HG02981 (cell line): ENCODE data around the gene ABI2.
"Not testable (repeated sequence)": the region's sequence is repeated elsewhere in the genome, so short reads cannot be mapped to it uniquely, and the experiment has no call there.

Experiments used
- ATAC-seq: cut with Tn5 transposase; IDR thresholded peaks from one replicate; pipeline ENCODE4 v1.9.1; 2021; ENCODE audit warnings: mild to moderate bottlenecking, moderate library complexity; ENCODE audit not compliant: unreplicated experiment

Gene ABI2

DNA sequence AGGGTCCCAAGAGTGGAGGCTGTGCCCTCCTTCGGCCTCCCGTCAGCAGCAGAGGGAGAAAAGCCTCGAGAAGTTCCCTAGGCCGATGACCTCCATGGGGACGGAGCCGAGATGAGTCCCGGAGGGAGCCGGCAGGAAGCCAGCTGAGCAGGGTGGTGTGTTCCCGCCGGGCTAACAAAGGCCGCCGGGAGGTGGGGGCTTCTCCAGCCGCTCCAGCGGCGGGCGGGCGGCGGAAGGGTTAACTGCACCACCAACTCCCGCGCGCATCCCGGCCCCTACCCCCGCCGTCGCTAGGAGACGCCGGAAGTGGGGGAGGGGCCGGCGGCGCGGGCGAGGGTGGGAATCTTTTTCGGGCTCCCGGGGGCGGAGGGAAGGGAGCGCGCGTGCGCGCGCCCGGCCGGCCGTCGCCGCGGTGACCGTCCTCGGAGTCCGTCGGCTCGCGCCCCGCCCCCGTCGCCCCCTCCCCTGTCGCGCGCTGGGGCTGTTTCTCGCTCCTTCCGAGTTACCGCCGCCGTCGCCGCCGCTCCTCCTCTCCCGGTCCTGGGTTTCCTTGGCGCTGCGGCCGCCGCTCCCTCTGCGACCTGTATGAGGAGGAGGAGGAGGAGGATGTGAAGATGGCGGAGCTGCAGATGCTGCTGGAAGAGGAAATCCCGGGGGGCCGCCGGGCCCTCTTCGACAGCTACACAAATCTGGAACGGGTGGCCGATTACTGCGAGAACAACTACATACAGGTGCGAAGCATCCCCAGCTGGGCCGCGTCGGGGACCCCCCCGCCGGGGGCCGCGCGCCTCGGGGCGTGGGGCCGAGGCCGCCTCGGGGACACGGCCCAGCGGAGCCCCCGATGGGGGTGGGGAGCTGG lies at the start of gene ABI2:
Gene ABI2 (plus strand): TSS at position 494 of the 859 bp plus-strand sequence. CDS start 121 bp downstream, at position 615.
- peak; percentile 51 for ATAC-seq

GRCh38 chr2:203279288-203279687 lies 48.9 kb upstream of the ABI2 start:
- no peak for ATAC-seq

DNA sequence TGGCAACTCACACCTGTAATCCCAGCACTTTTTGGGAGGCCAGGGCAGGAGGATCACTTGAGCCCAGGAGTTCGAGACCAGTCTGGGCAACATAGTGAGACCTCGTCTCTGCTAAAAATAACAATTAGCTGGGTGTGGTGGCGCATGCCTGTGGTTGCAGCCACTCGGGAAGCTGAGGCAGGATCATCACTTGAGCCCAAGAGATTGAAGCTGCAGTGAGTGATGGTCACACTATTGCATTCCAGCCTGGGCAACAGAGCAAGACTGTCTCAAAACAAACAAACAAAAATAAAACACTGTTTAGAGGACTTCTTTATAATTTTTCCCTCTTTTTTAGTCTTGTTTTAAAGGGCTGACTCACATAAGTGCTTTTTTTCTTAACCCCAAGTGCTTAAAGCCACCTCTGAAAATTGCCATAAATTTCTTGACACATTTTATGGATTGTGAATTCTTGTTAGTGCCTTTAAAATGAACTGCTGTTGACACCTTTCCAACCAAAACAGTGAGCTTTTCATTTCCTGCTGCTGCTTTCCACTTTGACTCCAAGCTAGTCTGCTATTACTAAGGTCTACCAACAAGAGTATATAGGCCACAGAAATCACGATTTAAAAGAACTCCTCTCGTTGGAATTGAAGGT lies 47.6 kb upstream of the ABI2 start:
- ATAC-seq: no peak

DNA sequence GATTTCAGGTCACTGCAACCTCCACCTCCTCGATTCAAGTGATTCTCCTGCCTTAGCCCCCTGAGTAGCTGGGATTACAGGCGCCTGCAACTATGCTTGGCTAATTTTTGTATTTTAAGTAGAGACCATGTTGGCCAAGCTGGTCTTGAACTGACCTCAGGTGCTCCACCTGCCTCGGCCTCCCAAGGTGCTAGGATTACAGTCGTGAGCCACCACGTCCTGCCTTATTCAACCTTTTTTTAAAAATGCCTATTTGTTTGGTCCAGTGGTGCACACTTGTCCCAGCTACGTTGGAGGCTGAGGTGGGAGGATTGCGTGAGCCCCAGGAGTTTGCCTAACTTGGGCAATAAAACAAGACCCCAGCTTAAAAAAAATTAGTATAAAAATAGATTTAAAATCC lies 46.1 kb upstream of the ABI2 start:
- ATAC-seq: no peak

- no peak for ATAC-seq
Measured at GRCh38 chr2:203286532-203286931, 41.7 kb upstream of the ABI2 start.

DNA sequence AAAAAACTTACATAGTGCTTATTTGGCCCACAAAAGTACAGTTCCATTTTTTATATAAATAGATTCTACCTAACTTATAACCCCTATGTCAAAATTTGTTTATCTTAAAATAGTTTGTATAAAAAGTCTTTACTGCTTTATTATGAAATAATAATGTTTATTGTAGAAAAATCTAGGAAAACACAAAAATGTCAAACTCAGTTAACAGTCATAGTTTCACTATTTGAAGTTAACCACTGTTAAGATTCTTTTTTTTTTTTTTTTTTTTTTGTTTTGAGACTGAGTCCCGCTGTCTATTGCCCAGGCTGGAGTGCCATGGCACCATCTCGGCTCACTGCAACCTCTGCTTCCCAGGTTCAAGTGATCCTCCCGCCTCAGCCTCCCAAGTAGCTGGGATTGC lies 26.5 kb upstream of the ABI2 start:
- ATAC-seq: no peak

- ATAC-seq: not testable (repeated sequence)
Measured at GRCh38 chr2:203302586-203302985, 25.6 kb upstream of the ABI2 start.

DNA sequence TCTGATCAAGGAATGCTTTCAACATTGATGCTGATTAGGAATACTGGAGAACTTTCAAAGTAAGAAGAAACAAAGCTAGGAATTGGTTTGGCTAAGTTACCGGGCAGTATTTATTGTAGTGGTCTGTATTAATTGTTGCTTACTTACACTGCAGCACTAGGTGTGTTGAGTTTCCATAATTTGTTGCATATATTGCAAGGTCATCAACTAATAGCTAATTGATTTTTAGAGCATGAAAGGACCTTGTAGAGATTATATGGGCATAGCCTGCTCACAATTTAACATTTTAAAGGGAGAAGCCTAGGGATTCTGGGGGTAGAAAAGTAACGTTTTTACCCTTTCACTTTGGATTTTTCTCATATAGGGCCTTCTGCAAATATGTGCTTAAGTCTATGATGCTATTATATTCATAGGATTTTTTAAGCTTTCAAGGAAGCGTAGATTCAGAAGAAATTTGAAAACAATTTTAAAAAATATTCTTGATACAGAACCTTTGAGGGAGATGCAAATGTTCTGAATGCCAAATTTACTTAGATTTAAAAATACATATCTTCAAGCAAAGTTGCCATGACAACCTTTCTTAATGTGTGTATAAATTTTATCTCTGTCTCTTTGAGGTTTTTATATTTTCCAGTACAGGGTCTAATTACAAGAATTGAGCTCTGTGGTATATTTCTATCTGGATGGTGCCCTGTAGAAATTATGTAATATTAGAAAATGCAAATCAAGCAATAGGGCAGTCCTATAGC lies 17.3 kb upstream of the ABI2 start:
- no peak for ATAC-seq

DNA sequence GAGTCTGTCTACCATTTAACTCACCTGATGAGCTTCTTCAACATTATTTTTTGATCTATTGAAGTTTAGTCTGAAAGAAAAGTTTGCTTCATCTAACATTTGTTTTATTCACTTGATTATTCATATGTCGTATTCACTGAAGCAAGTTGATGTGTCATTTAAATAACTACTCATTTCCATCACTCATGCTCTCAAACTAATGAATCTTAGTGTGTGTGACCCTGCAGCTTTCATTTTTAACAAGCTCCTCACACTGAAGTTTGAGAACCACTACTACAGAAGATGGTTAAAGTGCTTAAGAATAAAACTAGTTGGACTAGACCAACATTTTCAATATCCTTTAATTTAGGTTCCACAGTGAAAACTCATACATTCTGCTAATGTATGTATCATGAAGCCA lies 1.8 kb upstream of the ABI2 start:
- ATAC-seq: no peak

- no peak for ATAC-seq
Measured at GRCh38 chr2:203327582-203327900, 653 bp upstream of the ABI2 start.

GRCh38 chr2:203328760-203329540 lies 756 bp downstream of the ABI2 start:
- peak; percentile 47 for ATAC-seq

GRCh38 chr2:203330434-203330833 lies 2.2 kb downstream of the ABI2 start:
- ATAC-seq: no peak

DNA sequence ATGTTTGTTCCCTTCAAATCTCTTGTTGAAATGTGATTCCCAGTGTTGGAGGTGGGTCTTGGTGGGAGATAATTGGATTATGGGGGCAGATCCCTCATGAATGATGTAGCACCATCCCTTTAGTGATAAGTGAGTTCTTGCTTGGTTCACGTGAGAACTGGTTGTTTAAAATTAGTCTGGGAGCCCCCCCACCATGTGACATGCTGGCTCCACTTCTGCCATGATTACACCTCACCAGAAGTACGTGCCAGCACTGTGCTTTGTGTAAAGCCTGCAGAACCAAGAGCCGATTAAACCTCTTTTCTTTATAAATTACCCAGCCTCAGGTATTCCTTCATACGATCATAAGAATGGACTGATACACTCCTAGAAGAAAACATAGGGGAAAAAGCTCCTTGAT lies 10.1 kb downstream of the ABI2 start:
- ATAC-seq: no peak

- no peak for ATAC-seq
Measured at GRCh38 chr2:203340791-203341487, 12.7 kb downstream of the ABI2 start.

DNA sequence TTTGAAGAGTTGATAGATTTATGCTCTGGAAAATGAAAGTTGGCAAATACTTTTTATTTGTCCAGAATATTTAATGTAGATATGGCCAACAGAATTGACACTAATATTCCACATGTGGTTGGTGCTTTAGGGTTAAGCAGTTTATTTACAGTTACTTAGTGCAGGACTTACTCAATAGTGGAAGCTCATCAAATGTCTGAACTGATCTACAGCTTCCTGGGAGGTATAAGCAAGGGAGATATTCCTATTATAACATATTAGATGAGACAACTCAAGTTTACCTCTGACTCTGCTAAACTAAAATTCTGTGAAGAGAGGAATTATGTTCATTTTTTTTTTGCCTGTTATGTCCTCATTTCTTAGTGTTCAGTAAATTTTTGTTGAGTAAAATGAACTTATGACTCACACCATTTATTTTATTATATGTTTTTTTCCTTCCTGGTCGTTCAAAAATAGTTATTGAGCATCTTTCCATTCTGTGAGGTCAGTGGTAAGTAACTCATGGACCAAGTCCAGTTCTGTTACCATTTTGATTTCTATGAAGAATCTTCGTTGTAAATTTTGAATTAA lies 13.6 kb downstream of the ABI2 start:
- ATAC-seq: no peak

GRCh38 chr2:203342374-203342773 lies 14.2 kb downstream of the ABI2 start:
- ATAC-seq: not testable (repeated sequence)

DNA sequence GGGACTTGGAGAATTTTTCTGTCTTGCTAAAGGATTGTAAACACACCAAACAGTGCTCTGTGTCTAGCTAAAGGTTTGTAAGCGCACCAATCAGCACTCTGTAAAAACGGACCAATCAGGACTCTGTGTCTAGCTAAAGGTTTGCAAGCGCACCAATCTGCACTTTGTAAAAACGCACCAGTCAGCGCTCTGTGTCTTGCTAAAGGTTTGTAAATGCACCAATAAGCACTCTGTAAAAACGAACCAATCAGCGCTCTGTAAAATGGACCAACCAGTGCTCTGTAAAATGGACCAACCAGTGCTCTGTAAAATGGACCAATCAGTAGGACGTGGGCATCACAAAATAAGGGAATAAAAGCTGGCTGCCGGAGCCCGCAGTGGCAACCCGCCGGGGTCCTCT lies 16.5 kb downstream of the ABI2 start:
- ATAC-seq: no peak

DNA sequence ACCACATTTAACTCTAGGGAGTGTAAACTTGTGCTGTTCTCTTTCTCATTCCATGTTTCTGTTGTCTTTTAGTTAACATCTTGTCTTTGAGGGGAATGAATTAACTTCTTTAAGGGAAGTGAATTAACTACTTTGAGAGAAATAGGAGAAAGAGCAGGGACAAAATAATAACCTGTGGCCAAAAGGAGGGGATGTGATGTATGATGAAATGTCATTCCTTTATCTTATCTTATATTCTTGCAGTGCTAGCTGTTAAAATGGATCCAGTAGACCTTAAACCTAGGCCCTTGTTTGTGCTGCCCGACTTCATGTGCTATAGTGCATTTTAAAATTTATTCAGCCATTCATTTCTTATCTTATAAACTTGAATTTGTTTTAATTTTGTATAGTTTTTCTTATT lies 18.4 kb downstream of the ABI2 start:
- ATAC-seq: no peak

- no peak for ATAC-seq
Measured at GRCh38 chr2:203347375-203347774, 19.2 kb downstream of the ABI2 start.

DNA sequence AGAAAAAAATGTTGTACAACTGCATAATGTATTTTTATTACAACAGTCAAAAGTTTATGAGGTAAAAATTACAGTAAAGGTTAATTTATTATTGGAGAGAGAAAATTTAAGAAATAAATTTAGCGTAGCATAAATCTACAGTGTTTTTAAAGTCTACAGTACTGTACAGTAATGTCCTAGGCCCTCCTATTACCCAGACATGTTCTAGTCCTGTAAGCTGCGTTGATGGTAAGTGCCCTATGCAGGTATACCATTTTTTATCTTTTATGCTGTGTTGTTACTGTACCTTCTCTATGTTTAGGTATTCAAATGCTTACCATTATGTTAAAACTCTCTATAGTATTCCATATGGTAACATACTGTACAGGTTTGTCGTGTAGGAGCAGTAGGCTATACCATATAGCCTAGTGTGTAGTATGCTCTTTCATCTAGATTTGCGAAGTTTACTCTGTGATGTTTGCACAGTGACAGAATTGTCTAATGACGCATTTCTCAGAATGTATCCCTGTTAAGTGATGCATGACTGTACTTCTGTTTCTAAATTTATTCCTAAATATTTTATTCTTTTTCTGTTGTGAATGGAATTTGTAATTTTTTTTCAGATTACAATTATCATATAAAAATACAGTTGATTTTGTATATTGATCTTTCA lies 24.5 kb downstream of the ABI2 start:
- no peak for ATAC-seq
